Fibroblast of the conjunctiva (primary cell): ENCODE results near the gene PAQR8.
"Not testable (repeated sequence)": the region's sequence is repeated elsewhere in the genome, so short reads cannot be mapped to it uniquely, and the experiment has no call there.

Source experiments
- DNase-seq: peaks from one replicate; pipeline ENCODE4 v3.0.0-alpha.2; 2010; ENCODE audit warnings: low read depth

PAQR8 gene

DNA sequence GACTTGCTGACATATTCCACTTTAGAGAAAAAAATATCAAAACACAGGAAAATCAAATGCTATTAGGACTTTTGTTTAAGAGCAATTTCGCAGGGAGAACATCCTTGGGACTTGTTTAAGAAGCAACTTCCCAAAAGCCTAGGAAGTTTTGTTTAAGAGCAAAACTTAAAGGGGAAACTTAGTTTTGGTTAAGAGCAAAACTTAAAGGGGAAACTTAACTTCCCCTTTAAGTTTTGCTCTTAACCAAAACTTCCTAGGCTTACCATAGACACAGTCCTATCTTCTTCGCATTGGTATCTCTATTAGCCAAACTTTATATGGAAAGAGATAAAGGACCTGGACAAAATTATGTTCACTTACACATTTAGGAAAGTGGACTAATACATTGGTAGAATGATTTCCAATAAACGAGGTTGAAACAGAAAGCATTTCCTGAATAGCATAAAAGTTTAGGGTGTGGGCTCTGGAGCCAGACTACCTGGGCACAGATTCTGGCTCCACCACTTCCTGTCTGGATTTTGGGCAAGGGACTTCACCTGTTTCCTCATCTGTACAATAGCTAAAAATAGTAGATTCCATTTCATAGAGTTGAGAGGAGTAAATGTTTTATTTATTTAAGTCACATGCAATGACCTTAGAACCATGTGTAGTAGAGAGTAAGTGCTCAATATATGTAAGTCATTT lies 15.7 kb downstream of the PAQR8 start:
- DNase-seq, result no peak

DNA sequence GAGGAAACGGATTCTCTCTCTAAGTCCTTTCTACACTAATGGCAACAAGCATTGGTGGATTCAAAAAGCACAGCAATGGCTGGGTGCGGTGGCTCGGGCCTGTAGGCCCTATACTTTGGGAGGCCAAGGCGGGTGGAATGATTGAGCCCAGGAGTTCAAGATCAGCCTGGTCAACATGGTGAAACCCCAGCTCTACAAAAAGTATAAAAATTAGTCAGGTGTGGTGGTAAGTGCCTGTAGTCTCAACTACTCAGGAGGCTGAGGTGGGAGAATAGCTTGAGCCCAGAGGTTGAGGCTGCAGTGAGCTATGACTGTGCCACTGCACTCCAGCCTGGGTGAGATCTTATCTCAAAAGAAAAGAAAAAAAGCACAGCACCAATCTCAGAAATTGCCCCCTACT lies 19.3 kb downstream of the PAQR8 start:
- DNase-seq, result no peak

DNA sequence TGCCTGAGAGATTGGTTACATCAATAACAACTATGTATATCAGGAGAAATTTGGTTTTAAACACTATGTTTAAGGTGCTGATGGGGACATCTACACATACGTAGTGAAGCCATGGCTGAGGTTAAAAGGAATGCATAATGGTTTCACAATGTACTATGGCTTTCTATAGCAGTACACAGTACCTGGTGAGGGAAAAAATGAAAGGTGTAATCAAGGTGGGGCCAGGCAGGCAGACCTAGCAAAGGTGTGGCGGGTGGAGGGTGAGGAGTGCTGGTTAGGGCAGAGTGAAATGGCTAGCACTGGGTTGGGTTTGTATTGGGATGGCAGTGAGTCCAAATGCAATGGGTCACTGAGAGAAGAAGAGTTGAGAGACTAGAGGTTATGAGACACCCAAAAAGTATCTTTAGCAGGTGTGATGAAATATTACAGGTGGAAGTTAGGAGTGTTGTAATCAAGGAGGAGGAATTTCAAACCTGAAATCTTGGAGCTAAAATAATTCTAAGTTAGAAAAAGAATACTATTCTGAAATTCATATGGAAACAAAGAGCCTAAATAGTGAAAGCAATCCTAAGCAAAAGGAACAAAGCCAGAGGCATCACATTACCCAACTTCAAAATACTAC lies 22.3 kb downstream of the PAQR8 start:
- DNase-seq, result no peak

DNA sequence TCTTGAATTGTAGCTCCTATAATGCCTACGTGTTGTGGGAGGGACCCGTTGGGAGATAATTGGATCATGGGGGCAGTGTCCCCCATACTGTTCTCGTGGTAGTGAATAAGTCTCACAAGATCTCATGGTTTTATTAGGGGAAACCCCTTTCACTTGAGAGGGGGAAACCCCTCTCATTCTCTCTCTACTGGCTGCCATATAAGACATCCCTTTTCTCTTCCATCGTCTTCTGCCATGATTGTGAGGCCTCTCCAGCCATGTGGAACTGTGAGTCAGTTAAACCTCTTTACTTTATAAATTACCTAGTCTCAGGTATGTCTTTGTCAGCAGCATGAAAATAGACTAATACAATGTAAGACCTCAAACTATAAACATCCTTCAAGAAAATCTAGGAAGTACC lies 23.1 kb downstream of the PAQR8 start:
- no peak for DNase-seq

DNA sequence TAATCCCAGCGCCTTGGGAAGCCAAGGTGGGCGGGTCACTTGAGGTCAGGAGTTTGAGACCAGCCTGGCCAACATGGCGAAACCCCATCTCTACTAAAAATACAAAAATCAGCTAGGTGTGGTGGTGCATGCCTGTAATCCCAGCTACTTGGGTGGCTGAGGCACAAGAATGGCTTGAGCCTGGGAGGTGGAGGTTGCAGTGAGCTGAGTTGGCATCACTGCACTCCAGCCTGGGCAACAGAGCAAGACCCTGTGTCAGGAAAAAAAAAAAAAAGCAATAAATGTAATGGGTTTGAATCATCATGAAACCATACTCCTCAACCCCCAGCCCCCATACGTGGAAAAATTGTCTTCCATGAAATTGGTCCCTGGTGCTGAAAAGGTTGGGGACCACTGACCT lies 26.2 kb downstream of the PAQR8 start:
- DNase-seq, result not testable (repeated sequence)

DNA sequence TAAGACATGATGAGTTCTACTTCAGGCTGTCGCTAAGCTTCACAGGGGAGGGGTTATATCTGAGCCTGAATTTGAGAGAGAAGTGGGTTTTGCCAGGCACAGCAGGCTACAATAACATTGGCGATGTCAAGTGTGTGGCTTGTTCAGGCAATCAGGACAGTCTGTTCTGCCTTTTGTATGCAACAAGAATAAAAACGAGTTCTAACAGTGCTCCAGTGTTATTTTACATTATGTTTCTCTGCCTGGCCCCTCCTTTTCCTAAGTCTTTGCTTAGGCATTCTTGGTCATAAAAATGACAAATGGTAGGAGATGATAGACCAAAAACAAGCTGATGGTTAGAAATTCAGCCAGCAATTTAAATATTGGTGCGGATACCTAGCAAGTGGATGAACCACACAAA lies 26.8 kb downstream of the PAQR8 start:
- no peak for DNase-seq

DNA sequence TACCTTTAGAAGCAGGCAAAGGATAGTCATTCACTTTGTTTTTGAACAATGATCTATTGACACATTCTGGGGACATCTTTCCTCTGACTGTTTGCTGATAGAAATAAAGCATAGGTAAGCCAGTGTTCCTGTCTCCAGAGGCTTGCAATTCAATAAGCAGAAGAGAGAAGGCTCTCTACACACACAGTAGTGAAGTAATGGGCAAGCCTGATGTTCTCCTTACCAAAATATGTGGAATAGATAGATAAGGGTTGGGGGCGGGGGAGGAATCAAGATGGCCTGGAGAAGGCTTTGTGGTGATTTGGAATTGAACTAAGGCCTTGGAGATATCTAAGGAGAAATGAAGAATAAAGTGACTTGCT lies 27.3 kb downstream of the PAQR8 start:
- DNase-seq, result no peak

DNA sequence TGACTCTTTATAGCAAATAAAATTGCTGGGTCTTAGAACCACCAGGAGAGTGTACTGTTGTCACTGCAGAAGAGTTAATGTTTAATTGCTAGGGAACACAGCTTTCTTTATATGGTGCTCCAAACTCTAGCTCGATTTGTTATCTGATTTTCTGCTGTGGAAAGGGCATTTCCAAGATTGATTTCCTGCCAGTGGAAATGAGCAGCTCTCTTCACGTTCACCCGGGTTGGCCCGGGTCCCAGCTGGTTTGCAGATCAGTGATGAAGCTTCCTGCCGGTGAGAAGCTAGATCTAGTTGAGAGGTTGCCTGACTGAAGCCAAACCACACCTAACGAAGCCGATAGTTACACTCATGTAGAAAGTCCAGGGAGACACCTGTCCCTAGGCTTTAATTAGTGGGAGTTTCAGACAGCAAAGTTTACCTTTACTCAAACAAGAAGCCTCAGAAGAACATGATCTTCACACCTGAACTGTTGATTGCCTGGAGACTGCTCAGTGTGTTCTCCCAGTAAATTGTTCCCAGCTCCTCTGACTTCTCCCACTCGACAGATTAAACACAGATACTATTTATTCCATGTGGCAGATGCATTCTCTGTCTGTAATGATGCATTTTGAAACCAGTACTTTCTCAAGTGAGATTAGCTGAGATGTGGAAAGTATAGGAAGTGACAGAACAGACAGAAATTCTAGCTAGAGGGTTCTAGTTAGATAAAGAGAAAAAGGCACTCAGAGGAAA lies 27.8 kb downstream of the PAQR8 start:
- DNase-seq, result no peak

DNA sequence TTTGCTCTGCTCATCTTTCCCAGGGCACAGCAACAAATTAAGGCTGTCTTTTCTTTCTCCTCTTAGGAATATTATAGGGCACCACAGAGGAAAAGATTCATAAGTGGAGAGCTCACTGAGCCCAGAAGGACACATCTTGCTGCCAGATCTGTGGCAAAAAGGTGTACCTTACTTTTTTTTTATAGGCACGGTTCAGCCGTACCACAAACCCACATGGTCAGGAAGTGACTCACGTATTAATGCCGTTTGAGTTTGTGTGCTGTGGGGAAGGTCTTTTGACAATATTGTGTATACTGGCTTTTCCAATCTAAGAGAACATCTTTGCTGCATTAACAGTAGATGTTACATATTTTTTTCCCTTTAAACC lies 28.4 kb downstream of the PAQR8 start:
- no peak for DNase-seq

DNA sequence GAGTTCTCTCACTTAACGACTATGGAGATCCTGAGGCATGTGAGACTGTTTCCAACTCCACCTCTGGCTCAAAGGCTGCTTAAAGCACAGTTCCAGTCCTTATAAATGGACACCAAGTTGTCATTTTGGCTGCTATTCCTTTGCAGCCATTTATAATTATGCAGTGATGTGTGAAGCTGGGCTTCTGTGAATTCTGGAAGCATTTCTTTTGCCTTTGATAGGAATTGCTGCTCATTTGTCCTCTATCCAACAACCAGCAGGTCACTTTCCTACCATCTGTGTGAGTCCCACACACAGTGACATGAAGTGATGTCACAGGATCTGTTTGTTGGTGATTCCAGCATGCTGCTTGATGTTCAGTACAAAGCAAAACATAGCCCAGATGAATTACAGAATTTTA lies 29.6 kb downstream of the PAQR8 start:
- DNase-seq, result no peak

DNA sequence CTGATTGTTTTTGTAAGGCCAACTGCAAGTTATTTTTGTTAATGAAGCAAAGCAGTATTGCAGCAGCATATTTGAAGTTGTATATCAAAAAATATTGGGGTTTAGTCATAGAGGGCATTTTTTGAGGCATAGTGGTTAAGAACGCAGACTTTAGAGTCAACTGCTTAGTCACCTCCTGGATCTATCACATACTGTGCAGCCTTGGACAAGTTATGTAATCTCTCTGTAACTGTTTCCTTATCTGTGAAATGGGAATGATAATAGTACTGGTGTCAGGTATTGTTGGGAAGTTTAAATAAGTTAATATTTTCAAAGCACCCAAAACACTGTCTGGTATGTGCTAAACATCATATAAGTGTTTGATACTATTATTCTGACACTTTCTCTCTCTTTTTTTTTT lies 31.0 kb downstream of the PAQR8 start:
- no peak for DNase-seq

DNA sequence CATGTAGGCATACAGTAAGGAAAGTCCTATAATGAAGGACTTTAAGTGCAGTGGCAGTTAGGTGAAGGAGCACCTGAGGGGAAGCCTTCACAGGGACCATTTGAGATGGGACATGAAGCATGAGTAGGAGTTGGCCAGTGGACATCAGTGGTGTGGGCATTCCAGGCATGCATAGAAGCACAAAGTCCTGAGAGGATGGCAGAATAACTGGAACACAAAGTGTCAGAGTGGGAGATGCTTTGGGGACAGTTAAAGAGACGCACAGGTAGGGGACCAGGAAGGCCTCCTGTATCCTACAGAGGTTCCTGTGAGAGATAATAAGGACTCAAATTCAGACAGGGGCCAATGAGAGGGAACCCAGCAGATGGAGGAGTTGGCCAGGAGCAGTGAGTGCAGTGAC lies 31.8 kb downstream of the PAQR8 start:
- DNase-seq, result no peak

DNA sequence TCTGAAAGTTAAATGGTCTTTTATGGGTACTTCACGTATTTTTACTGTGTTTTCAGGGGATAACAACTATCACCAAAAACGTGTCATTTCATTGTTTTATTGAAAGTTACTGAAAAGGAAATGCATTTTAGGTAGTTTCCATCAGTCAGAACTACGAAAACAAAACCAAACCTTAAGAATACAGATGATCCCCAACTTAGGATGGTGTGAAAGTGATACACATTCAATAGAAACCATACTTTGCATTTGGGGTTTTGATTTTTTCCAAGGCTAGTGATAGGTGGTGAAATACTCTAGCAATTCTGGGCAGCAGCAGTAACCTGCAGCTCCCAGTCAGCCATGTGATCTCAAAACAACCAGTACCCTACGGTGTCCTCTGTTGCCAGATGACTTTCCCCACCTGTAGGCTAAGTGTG lies 32.3 kb downstream of the PAQR8 start:
- no peak for DNase-seq

DNA sequence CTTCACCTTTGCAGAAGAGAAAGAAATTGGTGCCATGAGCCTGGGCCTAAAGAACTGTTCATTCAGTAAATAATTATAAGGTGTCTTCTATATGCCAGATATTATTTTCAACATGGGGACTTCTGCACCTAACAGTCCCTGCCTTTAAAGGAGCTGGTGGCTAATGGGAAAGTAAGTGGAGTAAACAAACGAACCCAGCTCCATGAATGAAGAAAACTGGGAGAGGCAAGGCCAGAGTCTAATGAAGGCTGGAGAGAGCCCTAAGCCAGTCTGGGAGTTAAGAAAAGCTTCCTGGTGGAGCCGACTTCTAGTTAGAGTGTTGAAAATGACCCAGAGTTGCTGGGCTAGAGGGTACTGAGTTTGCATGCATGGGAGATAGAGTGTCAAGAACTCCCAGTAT lies 34.0 kb downstream of the PAQR8 start:
- no peak for DNase-seq

DNA sequence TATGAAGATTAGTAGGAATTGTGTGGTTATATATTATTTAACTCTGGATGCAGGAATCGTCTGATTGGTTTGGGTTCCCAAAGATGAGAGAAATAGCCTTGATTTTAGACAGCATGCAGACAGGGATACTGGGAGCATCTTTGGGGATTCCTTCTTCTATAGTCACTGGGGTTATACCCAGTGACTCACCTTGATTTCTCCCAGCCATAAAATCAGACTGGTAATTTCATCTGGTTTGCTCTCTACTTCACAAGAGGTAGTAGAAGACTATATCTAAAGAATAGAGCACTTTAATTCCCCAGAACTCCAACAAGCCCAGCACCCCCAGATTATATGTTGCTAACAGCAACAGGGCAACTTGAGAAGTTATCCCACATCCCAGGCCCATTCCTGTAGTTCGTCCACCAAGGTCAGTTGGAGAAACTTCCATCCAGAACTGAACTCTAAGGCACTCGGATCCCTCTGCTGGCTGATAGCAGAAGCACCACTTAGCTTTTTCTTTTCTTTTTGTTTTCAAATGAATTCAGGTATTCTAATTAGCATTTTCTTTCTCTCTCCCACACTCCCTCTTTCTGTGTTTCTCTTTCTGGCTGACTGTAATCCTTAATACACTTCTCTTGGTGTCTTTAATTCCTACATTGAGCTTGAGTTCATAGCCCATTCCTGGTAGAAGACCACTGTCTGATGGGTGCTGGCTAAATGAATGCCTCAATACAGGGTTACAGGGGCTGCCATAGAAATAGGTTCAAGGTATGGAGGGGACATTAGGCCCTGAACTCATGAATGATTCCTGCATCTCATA lies 37.8 kb downstream of the PAQR8 start:
- DNase-seq, result peak; percentile 60

DNA sequence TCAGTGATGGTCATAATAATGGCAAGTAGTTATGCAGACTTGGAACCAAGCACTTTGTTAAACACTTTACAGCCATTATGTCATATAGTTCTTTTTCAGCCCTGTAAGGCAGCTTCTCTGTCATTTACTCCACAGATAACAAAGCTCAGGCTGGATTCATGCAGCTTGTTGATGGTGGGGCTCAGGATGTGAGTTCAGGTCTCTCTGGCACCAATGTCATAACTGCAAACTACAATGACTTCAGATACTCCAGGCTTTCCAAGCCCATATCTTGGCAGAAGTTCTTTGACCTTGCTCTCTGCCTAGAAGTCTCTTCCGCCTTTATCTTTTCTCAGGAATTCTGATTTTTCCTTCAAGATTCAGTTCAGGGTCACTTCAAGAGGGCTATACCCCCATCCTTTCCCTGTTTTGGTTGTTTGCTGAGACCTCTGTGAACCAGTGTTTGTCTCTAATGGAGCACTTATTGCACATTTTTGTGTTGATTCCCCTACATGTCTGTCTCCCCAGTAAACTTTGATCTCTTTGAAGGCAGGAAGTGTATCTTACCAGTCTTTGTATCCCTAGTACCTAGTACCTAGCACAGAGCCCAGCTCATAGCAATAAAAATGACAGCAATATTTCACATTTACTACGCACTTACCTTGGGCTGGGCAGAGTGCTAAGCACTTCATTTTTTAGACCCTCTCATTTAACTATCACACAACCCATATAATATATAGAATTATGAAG lies 38.5 kb downstream of the PAQR8 start:
- no peak for DNase-seq

DNA sequence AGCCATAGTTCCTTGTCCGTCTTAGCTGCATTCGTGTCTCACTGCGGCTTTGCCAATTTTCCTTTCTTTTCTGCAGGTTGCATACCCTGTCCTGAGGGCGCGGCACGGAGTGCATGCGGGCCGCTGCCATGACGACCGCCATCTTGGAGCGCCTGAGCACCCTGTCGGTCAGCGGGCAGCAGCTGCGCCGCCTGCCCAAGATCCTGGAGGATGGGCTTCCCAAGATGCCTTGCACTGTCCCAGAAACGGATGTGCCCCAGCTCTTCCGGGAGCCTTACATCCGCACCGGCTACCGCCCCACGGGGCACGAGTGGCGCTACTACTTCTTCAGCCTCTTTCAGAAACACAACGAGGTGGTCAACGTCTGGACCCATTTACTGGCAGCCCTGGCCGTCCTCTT lies 41.1 kb downstream of the PAQR8 start:
- DNase-seq, result no peak

DNA sequence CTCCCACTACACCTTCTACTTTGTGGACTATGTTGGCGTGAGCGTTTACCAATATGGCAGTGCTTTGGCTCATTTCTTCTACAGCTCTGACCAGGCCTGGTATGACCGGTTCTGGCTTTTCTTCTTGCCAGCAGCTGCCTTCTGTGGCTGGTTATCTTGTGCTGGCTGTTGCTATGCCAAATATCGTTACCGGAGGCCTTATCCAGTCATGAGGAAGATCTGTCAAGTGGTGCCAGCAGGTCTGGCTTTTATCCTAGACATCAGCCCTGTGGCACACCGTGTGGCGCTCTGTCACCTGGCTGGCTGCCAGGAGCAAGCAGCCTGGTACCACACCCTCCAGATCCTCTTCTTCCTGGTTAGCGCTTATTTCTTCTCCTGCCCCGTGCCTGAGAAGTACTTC lies 41.7 kb downstream of the PAQR8 start:
- no peak for DNase-seq

DNA sequence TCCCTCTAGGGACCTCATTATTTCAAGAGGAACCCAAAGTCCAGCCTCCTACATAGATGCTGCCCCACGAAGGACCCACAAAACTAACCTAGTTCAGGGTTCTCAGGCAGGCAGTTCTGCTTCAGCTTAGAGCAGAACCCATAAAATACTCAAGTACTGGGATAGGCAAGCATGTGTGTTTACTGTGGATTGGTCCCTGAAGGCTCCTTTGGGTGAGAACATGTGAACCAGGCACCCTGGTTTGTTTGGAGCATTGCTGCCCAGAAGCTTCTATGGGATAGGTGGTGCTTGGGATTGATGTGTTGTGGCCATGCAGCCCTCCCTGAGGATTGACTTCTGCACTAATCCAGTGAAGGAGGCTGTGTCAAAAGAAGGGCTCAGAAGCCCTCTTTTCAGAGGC lies 43.3 kb downstream of the PAQR8 start:
- DNase-seq, result no peak

DNA sequence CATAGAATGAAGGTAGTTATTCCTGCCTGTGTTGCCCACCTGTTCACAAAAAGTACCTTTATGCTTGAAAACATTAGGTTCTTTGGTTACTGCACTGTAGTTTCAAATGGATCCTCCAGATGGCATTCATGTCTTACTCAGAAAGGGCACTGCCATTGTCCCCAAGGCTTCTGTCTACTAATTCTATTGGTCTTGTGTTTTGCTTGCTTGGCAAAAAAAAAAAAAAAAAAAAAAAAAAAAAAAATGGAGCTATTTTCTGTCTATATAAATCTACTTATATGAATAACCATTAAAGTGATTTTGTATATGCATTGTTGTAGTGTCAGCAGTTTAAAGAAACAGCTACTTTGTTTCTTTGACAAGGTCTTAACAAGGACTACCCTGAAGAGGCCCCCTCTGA lies 45.5 kb downstream of the PAQR8 start:
- peak; percentile 37 for DNase-seq

DNA sequence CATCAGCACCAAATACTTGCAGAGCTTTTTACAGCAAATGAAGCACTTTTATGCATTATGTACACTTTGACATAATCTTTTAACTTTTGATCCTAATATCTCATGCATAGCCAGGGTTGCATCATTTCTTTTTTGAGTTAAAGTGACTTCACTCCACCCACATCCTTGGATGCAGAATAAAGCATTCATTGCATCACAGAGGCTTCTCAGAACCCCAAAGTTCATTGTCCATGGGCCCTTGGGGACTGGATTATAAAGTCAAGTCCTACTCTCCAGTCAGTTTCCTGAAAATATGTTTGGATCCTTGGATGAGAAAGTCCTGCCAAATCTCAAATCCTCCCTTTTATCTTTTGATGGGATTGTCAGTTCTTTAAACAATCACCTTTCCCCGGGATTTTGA lies 47.5 kb downstream of the PAQR8 start:
- DNase-seq, result no peak

DNA sequence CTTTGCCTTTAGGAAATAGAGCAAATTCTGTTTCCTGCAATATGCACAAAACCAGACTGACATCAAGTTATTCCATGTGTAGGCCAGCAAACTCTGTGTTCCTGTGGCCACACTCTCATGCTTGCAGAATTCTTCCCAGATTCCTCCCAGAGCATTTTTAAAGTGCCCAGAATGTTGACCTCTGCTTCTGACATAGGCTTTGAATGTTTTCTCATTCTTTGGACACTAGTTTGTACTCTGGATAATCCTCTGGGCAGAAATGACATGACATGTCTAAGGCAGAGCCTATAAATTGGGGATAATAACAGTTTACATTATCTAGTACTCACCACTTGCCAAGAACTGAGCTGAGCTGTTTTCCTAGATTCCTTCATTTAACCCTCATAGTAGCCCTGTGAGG lies 49.0 kb downstream of the PAQR8 start:
- no peak for DNase-seq
